ENCODE measurements around the gene MVB12B.

The MVB12B gene

GRCh38 chr9:126392662-126393371, 66.2 kb downstream of the MVB12B start:
- in situ Hi-C loops (cut with MboI; ENCODE audit: low pct_unique_long_range_greater_than_20kb, low sequenced_read_pairs, unreplicated experiment): no loop called here
- TF ChIP-seq CTCF (IDR thresholded peaks at IDR 0.05; ENCODE audit: extremely low read depth, insufficient read depth, missing control alignments): no peak
- no peak for DNase-seq (ENCODE audit: low spot score)

GRCh38 chr9:126393876-126394275, 67.2 kb downstream of the MVB12B start:
- TF ChIP-seq CTCF (IDR thresholded peaks at IDR 0.05; ENCODE audit: extremely low read depth, insufficient read depth, missing control alignments): no peak
- in situ Hi-C loops (cut with MboI; ENCODE audit: low pct_unique_long_range_greater_than_20kb, low sequenced_read_pairs, unreplicated experiment): no loop called here
- DNase-seq (ENCODE audit: low spot score): no peak

- no peak for TF ChIP-seq CTCF (IDR thresholded peaks at IDR 0.05; ENCODE audit: extremely low read depth, insufficient read depth, missing control alignments)
- no peak for DNase-seq (ENCODE audit: low spot score)
- in situ Hi-C loops (cut with MboI; ENCODE audit: low pct_unique_long_range_greater_than_20kb, low sequenced_read_pairs, unreplicated experiment): no loop called here
These were observed 68.2 kb downstream of the MVB12B start for GRCh38 chr9:126394802-126395201.

- no peak for TF ChIP-seq CTCF (IDR thresholded peaks at IDR 0.05; ENCODE audit: extremely low read depth, insufficient read depth, missing control alignments)
These were observed 69.0 kb downstream of the MVB12B start for GRCh38 chr9:126395439-126396212.

GRCh38 chr9:126397056-126397455, 70.4 kb downstream of the MVB12B start:
- TF ChIP-seq CTCF (IDR thresholded peaks at IDR 0.05; ENCODE audit: extremely low read depth, insufficient read depth, missing control alignments): no peak
- peak; percentile 76 for DNase-seq (ENCODE audit: low spot score)
- in situ Hi-C loops (cut with MboI; ENCODE audit: low pct_unique_long_range_greater_than_20kb, low sequenced_read_pairs, unreplicated experiment): no loop called here

More at GRCh38 chr9:126395439-126396212, 69.0 kb downstream of the MVB12B start:
- DNase-seq (ENCODE audit: low spot score): no peak
- in situ Hi-C loops (cut with MboI; ENCODE audit: low pct_unique_long_range_greater_than_20kb, low sequenced_read_pairs, unreplicated experiment): no loop called here

GRCh38 chr9:126398403-126399058, 71.9 kb downstream of the MVB12B start:
- in situ Hi-C loops (cut with MboI; ENCODE audit: low pct_unique_long_range_greater_than_20kb, low sequenced_read_pairs, unreplicated experiment): no loop called here
- DNase-seq (ENCODE audit: low spot score): peak; percentile 80
- TF ChIP-seq CTCF (IDR thresholded peaks at IDR 0.05; ENCODE audit: extremely low read depth, insufficient read depth, missing control alignments): peak; percentile 97
